H9 (cell line): Measurements from ENCODE around the gene SYVN1. TPM values are rescaled to one million over a fixed set of nuclear protein-coding genes. Genes with fewer than 3 reads are reported as not detected.

Source experiments
- DNase-seq: peaks from one replicate; pipeline ENCODE4 v3.0.0-alpha.2; 2017
- H2AFZ ChIP-seq: one replicate; pipeline ENCODE4 v1.6.1; 2013; ENCODE audit warnings: mild to moderate bottlenecking, low read length, control low read depth, moderate library complexity
- H2AK5ac ChIP-seq: 2 replicates; pipeline ENCODE4 v1.6.1; 2013; ENCODE audit warnings: low read length, control low read depth, mixed read lengths; ENCODE audit not compliant: insufficient read length
- H2BK120ac ChIP-seq: one replicate; pipeline ENCODE4 v1.6.1; 2013; ENCODE audit warnings: low read depth, mild to moderate bottlenecking, low read length, control low read depth, inconsistent platforms; ENCODE audit not compliant: poor library complexity, severe bottlenecking
- H2BK12ac ChIP-seq: 2 replicates; pipeline ENCODE4 v1.6.1; 2013; ENCODE audit warnings: low read length, control low read depth, mixed read lengths, low read depth; ENCODE audit not compliant: insufficient read length
- H2BK15ac ChIP-seq: 2 replicates; pipeline ENCODE4 v1.6.1; 2013; ENCODE audit warnings: low read depth, low read length, control low read depth
- H2BK20ac ChIP-seq: one replicate; pipeline ENCODE4 v1.6.1; 2013; ENCODE audit warnings: low read depth, mild to moderate bottlenecking, low read length, control low read depth, inconsistent platforms; ENCODE audit not compliant: poor library complexity, severe bottlenecking
- H2BK5ac ChIP-seq: 2 replicates; pipeline ENCODE4 v1.6.1; 2013; ENCODE audit warnings: low read length, control low read depth, mixed read lengths; ENCODE audit not compliant: insufficient read length
- H3K14ac ChIP-seq: 2 replicates; pipeline ENCODE4 v1.6.1; 2013; ENCODE audit warnings: low read length, control low read depth; ENCODE audit not compliant: insufficient read depth
- H3K18ac ChIP-seq: 2 replicates; pipeline ENCODE4 v1.6.1; 2013; ENCODE audit warnings: low read depth, mild to moderate bottlenecking, mixed read lengths, low read length, control low read depth; ENCODE audit not compliant: insufficient read length
- H3K23ac ChIP-seq: 2 replicates; pipeline ENCODE4 v1.6.1; 2013; ENCODE audit warnings: low read length, control low read depth, mixed read lengths, low read depth; ENCODE audit not compliant: insufficient read length
- H3K23me2 ChIP-seq: 2 replicates; pipeline ENCODE4 v1.6.1; 2013; ENCODE audit warnings: low read depth, mild to moderate bottlenecking, mixed read lengths, low read length, control low read depth; ENCODE audit not compliant: insufficient read length, poor library complexity, severe bottlenecking
- H3K27ac ChIP-seq: 2 replicates; pipeline ENCODE4 v1.5.1; 2013; ENCODE audit warnings: low read length, control low read depth, mixed read lengths, low read depth; ENCODE audit not compliant: insufficient read length
- H3K27me3 ChIP-seq: 2 replicates; pipeline ENCODE4 v1.6.1; 2013; ENCODE audit warnings: low read length, control low read depth, inconsistent platforms; ENCODE audit not compliant: insufficient read depth
- H3K4ac ChIP-seq: 2 replicates; pipeline ENCODE4 v1.6.1; 2013; ENCODE audit warnings: low read depth, mild to moderate bottlenecking, control low read depth, inconsistent platforms, low read length, moderate library complexity
- H3K4me1 ChIP-seq: 2 replicates; pipeline ENCODE4 v1.6.1; 2013; ENCODE audit warnings: low read length, control low read depth, inconsistent platforms; ENCODE audit not compliant: insufficient read depth
- H3K4me2 ChIP-seq: 2 replicates; pipeline ENCODE4 v1.6.1; 2013; ENCODE audit warnings: low read length, control low read depth, mixed read lengths; ENCODE audit not compliant: insufficient read length, insufficient read depth
- H3K56ac ChIP-seq: 2 replicates; pipeline ENCODE4 v1.6.1; 2013; ENCODE audit warnings: low read depth, mild to moderate bottlenecking, mixed read lengths, low read length, control low read depth; ENCODE audit not compliant: insufficient read length
- H3K79me1 ChIP-seq: 2 replicates; pipeline ENCODE4 v1.6.1; 2013; ENCODE audit warnings: low read depth, mild to moderate bottlenecking, moderate library complexity, low read length, control low read depth, inconsistent platforms; ENCODE audit not compliant: insufficient read depth, poor library complexity, severe bottlenecking
- H3K79me2 ChIP-seq: 2 replicates; pipeline ENCODE4 v1.6.1; 2013; ENCODE audit warnings: low read length, control low read depth, inconsistent platforms; ENCODE audit not compliant: insufficient read depth
- H3K9ac ChIP-seq: 2 replicates; pipeline ENCODE4 v1.6.1; 2013; ENCODE audit warnings: low read length, control low read depth, mixed read lengths; ENCODE audit not compliant: insufficient read length; ENCODE audit errors: extremely low read depth
- H3K9me3 ChIP-seq: one replicate; pipeline ENCODE4 v1.6.1; 2013; ENCODE audit warnings: low read depth, low read length, inconsistent platforms; ENCODE audit not compliant: control insufficient read depth
- H3T11ph ChIP-seq: one replicate; pipeline ENCODE4 v1.6.1; 2013; ENCODE audit warnings: mild to moderate bottlenecking, low read length, control low read depth, inconsistent platforms
- H4K20me1 ChIP-seq: one replicate; pipeline ENCODE4 v1.6.1; 2013; ENCODE audit not compliant: control insufficient read depth, insufficient read length, insufficient read depth
- H4K5ac ChIP-seq: 2 replicates; pipeline ENCODE4 v1.6.1; 2013; ENCODE audit warnings: low read depth, mild to moderate bottlenecking, mixed read lengths, low read length, control low read depth; ENCODE audit not compliant: insufficient read length
- H4K8ac ChIP-seq: replicated peaks from 2 replicates; pipeline ENCODE4 v1.6.1; 2013; ENCODE audit warnings: low read length, control low read depth, mixed read lengths, low read depth; ENCODE audit not compliant: insufficient read length
- H4K91ac ChIP-seq: 2 replicates; pipeline ENCODE4 v1.6.1; 2013; ENCODE audit warnings: low read depth, mild to moderate bottlenecking, moderate library complexity, mixed read lengths, low read length, control low read depth; ENCODE audit not compliant: insufficient read length
- H3K27ac Mint-ChIP-seq, 3 experiments: 2 replicates in 2 of 3; 3 replicates in 1 of 3; pipeline ENCODE4 v1.8.0; 2020 to 2021; ENCODE audit warnings: mixed read lengths in 3 of 3, mild to moderate bottlenecking in 1 of 3, moderate library complexity in 1 of 3
- H3K27me3 Mint-ChIP-seq: 2 replicates; pipeline ENCODE4 v1.8.0; 2021; ENCODE audit warnings: low read depth, mild to moderate bottlenecking, moderate library complexity, mixed read lengths
- H3K36me3 Mint-ChIP-seq, 3 experiments: 2 replicates in 2 of 3; 3 replicates in 1 of 3; pipeline ENCODE4 v1.8.0; 2020 to 2021; ENCODE audit warnings: low read depth in 3 of 3, mixed read lengths in 3 of 3; ENCODE audit not compliant: insufficient read depth in 1 of 3
- H3K4me1 Mint-ChIP-seq, 2 experiments: 2 replicates each; pipeline ENCODE4 v1.8.0; 2020; ENCODE audit warnings: mixed read lengths in 2 of 2
- H3K4me3 Mint-ChIP-seq, 2 experiments: 2 replicates in 1 of 2; 3 replicates in 1 of 2; pipeline ENCODE4 v1.8.0; 2020 to 2021; ENCODE audit warnings: mild to moderate bottlenecking in 2 of 2, mixed read lengths in 2 of 2, moderate library complexity in 1 of 2
- H3K9me3 Mint-ChIP-seq, 2 experiments: 2 replicates in 1 of 2; 3 replicates in 1 of 2; pipeline ENCODE4 v1.8.0; 2020; ENCODE audit warnings: mild to moderate bottlenecking in 2 of 2, mixed read lengths in 2 of 2, moderate library complexity in 1 of 2
- WGBS: extraction: QIAGEN DNeasy Blood & Tissue Kit; methylation state at CpG from one replicate; pipeline ENCODE4 v1.1.7; 2013; ENCODE audit warnings: missing lambda C conversion rate, low lambda C conversion rate, mixed read lengths; ENCODE audit not compliant: insufficient read length; ENCODE audit errors: extremely low coverage; 5-methylcytosine and 5-hydroxymethylcytosine counted together
- total RNA-seq: library from RNA; stranded (reverse); gene quantifications from 2 replicates; pipeline ENCODE4 v1.2.1, GENCODE V29; 2021
- TF ChIP-seq, protein P1 (sequence below): fragments of 200-600 bp; sonication (generic); conservative IDR thresholded peaks from 3 replicates; pipeline ENCODE4 v1.8.0; 2021; ENCODE audit warnings: antibody characterized with exemption, mild to moderate bottlenecking

The SYVN1 gene
- total RNA-seq, 1 experiment from 2014 or later = 31.6 TPM

DNA sequence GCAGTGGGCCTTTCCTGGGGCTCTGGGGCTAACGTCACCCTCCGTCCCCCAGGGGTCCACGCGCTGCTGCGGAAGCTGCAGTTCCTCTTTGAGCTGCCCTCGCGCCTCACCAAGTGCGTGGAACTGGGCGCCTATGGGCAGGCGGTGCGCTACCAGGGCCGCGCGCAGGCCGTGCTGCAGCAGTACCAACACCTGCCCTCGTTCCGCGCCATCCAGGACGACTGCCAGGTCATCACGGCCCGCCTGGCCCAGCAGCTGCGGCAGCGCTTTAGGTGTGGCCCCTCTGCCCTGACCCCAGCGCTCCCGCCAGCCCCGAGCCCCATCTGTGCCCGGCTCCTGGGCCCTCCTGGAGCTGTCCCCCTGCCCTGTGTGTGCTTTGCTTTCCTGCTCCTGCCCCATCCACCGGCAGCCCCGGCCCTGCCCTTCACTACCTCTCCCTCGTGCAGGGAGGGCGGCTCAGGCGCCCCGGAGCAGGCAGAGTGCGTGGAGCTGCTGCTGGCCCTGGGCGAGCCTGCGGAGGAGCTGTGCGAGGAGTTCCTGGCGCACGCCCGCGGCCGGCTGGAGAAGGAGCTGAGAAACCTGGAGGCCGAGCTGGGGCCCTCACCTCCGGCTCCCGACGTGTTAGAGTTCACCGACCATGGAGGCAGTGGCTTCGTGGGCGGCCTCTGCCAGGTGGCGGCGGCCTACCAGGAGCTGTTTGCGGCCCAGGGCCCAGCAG, 26.4 kb downstream of the SYVN1 start:
- no peaks in the 10 kb centered on the region for H3K27me3 Mint-ChIP-seq
- no peak overlapping the region for H3K4me3 Mint-ChIP-seq
- no peak overlapping the region for H3K4me2 ChIP-seq
- peaks cover 0 to 12% (median 5%) of the 10 kb centered on the region in 3 experiments; a peak in 5 of 7 replicates for H3K36me3 Mint-ChIP-seq
- H3K23me2 ChIP-seq = peaks cover 8% of the 10 kb centered on the region
- no peak overlapping the region for H2AK5ac ChIP-seq
- no CpG with 5 or more reads among the region's 52 CpGs for WGBS
- no peak overlapping the region for H4K8ac ChIP-seq
- DNase-seq = peak; percentile 27
- H3K56ac ChIP-seq = no peak overlapping the region
- no peaks in the 10 kb centered on the region for H3K4me1 ChIP-seq
- no peak overlapping the region for H3K9ac ChIP-seq
- TF ChIP-seq, protein P1, sequence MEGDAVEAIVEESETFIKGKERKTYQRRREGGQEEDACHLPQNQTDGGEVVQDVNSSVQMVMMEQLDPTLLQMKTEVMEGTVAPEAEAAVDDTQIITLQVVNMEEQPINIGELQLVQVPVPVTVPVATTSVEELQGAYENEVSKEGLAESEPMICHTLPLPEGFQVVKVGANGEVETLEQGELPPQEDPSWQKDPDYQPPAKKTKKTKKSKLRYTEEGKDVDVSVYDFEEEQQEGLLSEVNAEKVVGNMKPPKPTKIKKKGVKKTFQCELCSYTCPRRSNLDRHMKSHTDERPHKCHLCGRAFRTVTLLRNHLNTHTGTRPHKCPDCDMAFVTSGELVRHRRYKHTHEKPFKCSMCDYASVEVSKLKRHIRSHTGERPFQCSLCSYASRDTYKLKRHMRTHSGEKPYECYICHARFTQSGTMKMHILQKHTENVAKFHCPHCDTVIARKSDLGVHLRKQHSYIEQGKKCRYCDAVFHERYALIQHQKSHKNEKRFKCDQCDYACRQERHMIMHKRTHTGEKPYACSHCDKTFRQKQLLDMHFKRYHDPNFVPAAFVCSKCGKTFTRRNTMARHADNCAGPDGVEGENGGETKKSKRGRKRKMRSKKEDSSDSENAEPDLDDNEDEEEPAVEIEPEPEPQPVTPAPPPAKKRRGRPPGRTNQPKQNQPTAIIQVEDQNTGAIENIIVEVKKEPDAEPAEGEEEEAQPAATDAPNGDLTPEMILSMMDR = no peak
- no peak overlapping the region for H3K23ac ChIP-seq
- no peaks in the 10 kb centered on the region for H4K20me1 ChIP-seq
- no peaks in the 10 kb centered on the region for H3K79me1 ChIP-seq
- H2BK120ac ChIP-seq = no peak overlapping the region
- no peaks in the 10 kb centered on the region for H3K27me3 ChIP-seq
- no peak overlapping the region for H4K91ac ChIP-seq
- H3K9me3 Mint-ChIP-seq = no peaks in the 10 kb centered on the region
- H3T11ph ChIP-seq = no peak overlapping the region
- H3K18ac ChIP-seq = no peak overlapping the region
- peaks cover 7 to 12% of the 10 kb centered on the region in 2 experiments for H3K4me1 Mint-ChIP-seq
- no peak overlapping the region for H2BK5ac ChIP-seq
- H2BK20ac ChIP-seq = no peak overlapping the region
- H3K9me3 ChIP-seq = no peaks in the 10 kb centered on the region
- no peak overlapping the region for H3K27ac Mint-ChIP-seq
- H3K4ac ChIP-seq = no peak overlapping the region
- no peaks in the 10 kb centered on the region for H3K79me2 ChIP-seq
- H4K5ac ChIP-seq = no peak overlapping the region
- H3K14ac ChIP-seq = no peak overlapping the region
- no peak overlapping the region for H2BK15ac ChIP-seq
- no peak overlapping the region for H3K27ac ChIP-seq
- no peak overlapping the region for H2BK12ac ChIP-seq
- no peak overlapping the region for H2AFZ ChIP-seq
